ENCODE measurements around the gene IGFALS. TPM values are rescaled to one million over a fixed set of nuclear protein-coding genes. Genes with fewer than 3 reads are reported as not detected.

Gene IGFALS
- total RNA-seq, 1 experiment from 2014 or later = not detected

DNA sequence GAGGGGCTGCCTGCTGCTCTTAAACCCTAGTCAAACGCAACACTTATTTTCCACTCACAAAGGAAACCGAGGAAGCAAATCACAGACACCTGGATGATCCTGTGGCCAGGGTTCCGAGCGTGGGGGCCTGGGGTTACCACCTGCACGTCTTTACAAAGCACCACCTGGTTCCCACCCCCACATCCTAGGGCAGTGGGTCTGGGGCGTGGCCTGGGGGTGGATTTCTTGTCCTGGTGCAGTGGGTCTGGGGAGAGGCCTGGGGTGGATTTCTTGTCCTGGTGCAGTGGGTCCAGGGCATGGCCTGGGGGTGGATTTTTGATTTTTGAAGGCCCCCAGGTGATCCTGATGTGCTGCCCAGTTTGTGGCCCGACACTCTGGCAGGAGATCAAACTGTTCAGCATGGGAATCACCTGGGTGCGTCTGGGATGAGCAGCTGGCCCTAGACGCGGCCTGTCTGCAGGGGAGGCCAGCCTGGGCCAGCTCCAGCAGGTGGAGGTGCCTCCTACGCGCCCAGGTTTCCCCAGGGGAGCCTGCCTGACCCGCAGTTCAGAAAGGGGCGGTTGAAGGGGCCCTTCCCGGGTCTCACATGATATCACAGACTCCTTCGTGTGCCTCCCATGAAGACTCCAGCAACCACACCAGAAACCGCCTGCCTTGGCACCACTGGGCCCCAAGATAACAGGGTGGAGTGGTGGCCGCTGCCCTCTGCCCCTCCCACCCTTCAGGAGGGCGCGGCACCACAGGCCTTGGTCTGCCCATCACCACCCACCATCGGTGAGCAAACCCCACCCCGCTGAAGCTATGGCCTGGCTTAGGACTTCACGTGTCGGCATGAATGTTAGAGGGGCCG, 26.8 kb upstream of the IGFALS start:
- Histone ChIP-seq H3K36me3 (ENCODE audit: low read depth) (0 out of 2 replicates have a peak, but pooled peaks cover 6% of the 10 kb centered on the region), H3K4me2 (no peak overlapping the region), H3K4me1 (replicated peaks; ENCODE audit: insufficient read depth) (peaks cover under 1% of the 10 kb centered on the region; the same call in 1 of the 2 replicates), H3K27ac (no peak overlapping the region), H3K9me2 (ENCODE audit: insufficient read depth) (no peaks in the 10 kb centered on the region), H3K9me3 (ENCODE audit: insufficient read depth, low read depth) (no peaks in the 10 kb centered on the region), H3K27me3 (ENCODE audit: insufficient read depth, low read depth) (no peaks in the 10 kb centered on the region), H3F3A (ENCODE audit: insufficient read depth, low read depth) (peaks cover 11% of the 10 kb centered on the region; the same call in 1 of the 2 replicates), H3K4me3 (no peak overlapping the region), H3K79me2 (ENCODE audit: low read depth) (peaks cover under 1% of the 10 kb centered on the region; the same call in 1 of the 2 replicates), H4K20me1 (ENCODE audit: insufficient read depth) (no peaks in the 10 kb centered on the region), H2AFZ (no peak overlapping the region)
- no peak for DNase-seq
- POLR2A ChIA-PET (ENCODE audit: unreplicated experiment) = no interaction called here
- CTCF ChIA-PET = interaction anchor here (0.6 kb wide), 1 partner anchor 43 kb away, joined by 6 read pairs; no protein-coding TSS in a partner anchor
- intact Hi-C loops (cut with micrococcal nuclease; ENCODE audit: unreplicated experiment) = no loop called here
- TF ChIP-seq, protein P1, sequence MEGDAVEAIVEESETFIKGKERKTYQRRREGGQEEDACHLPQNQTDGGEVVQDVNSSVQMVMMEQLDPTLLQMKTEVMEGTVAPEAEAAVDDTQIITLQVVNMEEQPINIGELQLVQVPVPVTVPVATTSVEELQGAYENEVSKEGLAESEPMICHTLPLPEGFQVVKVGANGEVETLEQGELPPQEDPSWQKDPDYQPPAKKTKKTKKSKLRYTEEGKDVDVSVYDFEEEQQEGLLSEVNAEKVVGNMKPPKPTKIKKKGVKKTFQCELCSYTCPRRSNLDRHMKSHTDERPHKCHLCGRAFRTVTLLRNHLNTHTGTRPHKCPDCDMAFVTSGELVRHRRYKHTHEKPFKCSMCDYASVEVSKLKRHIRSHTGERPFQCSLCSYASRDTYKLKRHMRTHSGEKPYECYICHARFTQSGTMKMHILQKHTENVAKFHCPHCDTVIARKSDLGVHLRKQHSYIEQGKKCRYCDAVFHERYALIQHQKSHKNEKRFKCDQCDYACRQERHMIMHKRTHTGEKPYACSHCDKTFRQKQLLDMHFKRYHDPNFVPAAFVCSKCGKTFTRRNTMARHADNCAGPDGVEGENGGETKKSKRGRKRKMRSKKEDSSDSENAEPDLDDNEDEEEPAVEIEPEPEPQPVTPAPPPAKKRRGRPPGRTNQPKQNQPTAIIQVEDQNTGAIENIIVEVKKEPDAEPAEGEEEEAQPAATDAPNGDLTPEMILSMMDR (conservative IDR thresholded peaks at IDR 0.05) = no peak
- TF ChIP-seq EZH2 (IDR thresholded peaks at IDR 0.05; ENCODE audit: low read depth) = no peak
- BruUV-seq (replicated peaks) = no TSS peak

DNA sequence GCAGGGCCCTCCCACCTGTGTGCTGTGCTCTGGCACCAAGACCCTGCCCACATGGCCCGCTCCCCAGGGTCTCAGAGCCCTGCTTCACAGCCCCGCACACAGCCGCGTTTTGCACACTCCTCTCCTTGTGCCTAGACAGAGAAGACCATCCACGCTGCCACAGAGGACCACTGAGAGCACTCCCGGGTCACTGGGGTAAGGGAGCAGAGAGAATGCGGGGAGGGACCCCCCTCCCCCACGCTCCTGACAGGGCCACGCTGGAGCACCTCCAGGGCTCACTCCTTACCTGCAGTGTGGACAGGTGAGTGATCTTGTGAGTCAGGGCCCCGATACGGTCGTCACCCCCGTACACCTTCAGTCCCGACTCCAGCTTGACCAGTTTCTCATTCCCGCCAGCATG, 26.1 kb upstream of the IGFALS start:
- H3K9me3 ChIP-seq (ENCODE audit: insufficient read depth, low read depth) = no peaks in the 10 kb centered on the region
- H3K79me2 ChIP-seq (ENCODE audit: low read depth) = no peaks in the 10 kb centered on the region
- no peak overlapping the region for H3K27ac ChIP-seq
- 0 out of 2 replicates have a peak, but pooled peaks cover 6% of the 10 kb centered on the region for H3K36me3 ChIP-seq (ENCODE audit: low read depth)
- POLR2A ChIA-PET (ENCODE audit: unreplicated experiment) = no interaction called here
- DNase-seq = no peak
- TF ChIP-seq, protein P1 (conservative IDR thresholded peaks at IDR 0.05) = no peak
- no peak for TF ChIP-seq EZH2 (IDR thresholded peaks at IDR 0.05; ENCODE audit: low read depth)
- H3F3A ChIP-seq (ENCODE audit: insufficient read depth, low read depth) = peaks cover 11% of the 10 kb centered on the region; the same call in 1 of the 2 replicates
- no peaks in the 10 kb centered on the region for H3K27me3 ChIP-seq (ENCODE audit: insufficient read depth, low read depth)
- BruUV-seq (replicated peaks) = no TSS peak
- intact Hi-C loops (cut with micrococcal nuclease; ENCODE audit: unreplicated experiment) = no loop called here
- H3K4me3 ChIP-seq = no peak overlapping the region
- no peaks in the 10 kb centered on the region for H4K20me1 ChIP-seq (ENCODE audit: insufficient read depth)
- H2AFZ ChIP-seq = no peak overlapping the region
- H3K4me2 ChIP-seq = no peak overlapping the region
- no peaks in the 10 kb centered on the region for H3K9me2 ChIP-seq (ENCODE audit: insufficient read depth)
- CTCF ChIA-PET = no interaction called here
- H3K4me1 ChIP-seq (replicated peaks; ENCODE audit: insufficient read depth) = no peaks in the 10 kb centered on the region

DNA sequence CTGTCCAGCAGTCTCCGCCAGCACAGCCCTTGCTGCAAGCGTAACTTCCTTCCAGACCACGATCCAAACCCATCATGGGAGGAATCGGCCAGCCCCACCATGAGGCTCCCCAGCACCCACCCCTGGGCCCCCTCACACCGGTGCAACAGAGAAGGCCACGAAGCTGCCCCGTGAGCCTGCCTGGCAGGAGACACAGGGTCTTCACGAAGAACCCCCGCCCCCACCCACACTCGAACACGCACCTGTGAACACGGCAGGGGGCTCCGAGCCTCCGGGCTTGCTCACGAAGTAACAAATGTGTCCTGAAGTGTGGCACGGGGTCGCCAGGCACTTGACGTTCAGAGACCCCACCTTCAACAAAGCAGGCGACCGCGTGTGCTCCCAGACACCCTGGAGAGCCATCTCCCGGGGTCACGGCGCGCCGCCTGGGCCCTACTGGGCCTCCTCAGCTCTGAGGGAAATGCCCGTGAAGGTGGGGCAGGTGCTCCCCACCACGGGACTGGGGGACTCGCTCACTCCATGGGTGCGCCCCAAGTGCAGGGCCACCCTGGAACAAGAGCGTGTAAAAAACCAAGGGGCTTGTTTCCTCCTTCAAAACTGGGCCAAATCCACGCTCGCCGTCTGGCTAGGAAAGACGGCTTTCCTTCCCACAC, 25.5 kb upstream of the IGFALS start:
- peaks cover 6% of the 10 kb centered on the region; the same call in 1 of the 2 replicates for H3F3A ChIP-seq (ENCODE audit: insufficient read depth, low read depth)
- no peaks in the 10 kb centered on the region for H3K4me1 ChIP-seq (replicated peaks; ENCODE audit: insufficient read depth)
- H3K27ac ChIP-seq = no peak overlapping the region
- no peak for DNase-seq
- H4K20me1 ChIP-seq (ENCODE audit: insufficient read depth) = no peaks in the 10 kb centered on the region
- H3K36me3 ChIP-seq (ENCODE audit: low read depth) = 0 out of 2 replicates have a peak, but pooled peaks cover 6% of the 10 kb centered on the region
- BruUV-seq (replicated peaks) = no TSS peak
- H3K9me2 ChIP-seq (ENCODE audit: insufficient read depth) = no peaks in the 10 kb centered on the region
- H2AFZ ChIP-seq = no peak overlapping the region
- no peaks in the 10 kb centered on the region for H3K9me3 ChIP-seq (ENCODE audit: insufficient read depth, low read depth)
- ChIA-PET CTCF (no interaction called here), POLR2A (ENCODE audit: unreplicated experiment) (no interaction called here)
- intact Hi-C loops (cut with micrococcal nuclease; ENCODE audit: unreplicated experiment) = no loop called here
- TF ChIP-seq, protein P1 (conservative IDR thresholded peaks at IDR 0.05) = no peak
- TF ChIP-seq EZH2 (IDR thresholded peaks at IDR 0.05; ENCODE audit: low read depth) = no peak
- no peaks in the 10 kb centered on the region for H3K27me3 ChIP-seq (ENCODE audit: insufficient read depth, low read depth)
- no peaks in the 10 kb centered on the region for H3K79me2 ChIP-seq (ENCODE audit: low read depth)
- H3K4me3 ChIP-seq = no peak overlapping the region
- no peak overlapping the region for H3K4me2 ChIP-seq
